K562 (cell line): ENCODE data around the gene UBE2O.

Experiments
- ARNT ChIP-seq, 2 experiments: fragments of 450-650 bp; IDR thresholded peaks; 2 replicates each; pipeline ENCODE4 v1.6.1; 2016; ENCODE audit warnings: mild to moderate bottlenecking in 1 of 2
- ATF3 ChIP-seq, 2 experiments: fragments of 450-650 bp in 1 of 2; sonication (generic) in 1 of 2; formaldehyde crosslinking in 1 of 2; IDR thresholded peaks in 1 of 2; conservative IDR thresholded peaks in 1 of 2; 2 replicates each; pipeline versions ENCODE4 v1.6.1 to v1.8.1; 2016 to 2023; ENCODE audit warnings: mild to moderate bottlenecking in 2 of 2, moderate library complexity in 2 of 2, inconsistent platforms in 1 of 2, missing genetic modification reagents in 1 of 2
- BCL6 ChIP-seq: fragments of 250-450 bp; sonication (Bioruptor Pico); IDR thresholded peaks from 2 replicates; pipeline ENCODE4 v1.4.0; 2020
- CTCF ChIP-seq, 3 experiments: IDR thresholded peaks in 2 of 3; conservative IDR thresholded peaks in 1 of 3; 2 replicates each; pipeline ENCODE4 v1.5.1; 2011 to 2012; ENCODE audit warnings: low read length in 3 of 3, mild to moderate bottlenecking in 3 of 3, control low read depth in 2 of 3, improper control_type of control experiment in 1 of 3, inconsistent platforms in 1 of 3, low read depth in 1 of 3, mixed read lengths in 1 of 3, moderate library complexity in 1 of 3; ENCODE audit not compliant: insufficient read depth in 2 of 3
- EP300 ChIP-seq: IDR thresholded peaks from 2 replicates; pipeline ENCODE4 v1.6.1; 2012; ENCODE audit warnings: low read length, improper control_type of control experiment
- HDAC6 ChIP-seq: IDR thresholded peaks from 2 replicates; pipeline ENCODE4 v1.6.1; 2012; ENCODE audit warnings: low read depth, mild to moderate bottlenecking, control low read depth, inconsistent platforms, low read length, moderate library complexity
- JUND ChIP-seq, 2 experiments: IDR thresholded peaks; 2 replicates in 1 of 2; 3 replicates in 1 of 2; pipeline ENCODE4 v1.6.1; 2011; ENCODE audit warnings: borderline replicate concordance in 2 of 2, low read depth in 2 of 2, low read length in 2 of 2, improper control_type of control experiment in 1 of 2, missing biosample characterization in 1 of 2, missing genetic modification characterization in 1 of 2, missing genetic modification reagents in 1 of 2
- MAZ ChIP-seq, 2 experiments: fragments of 450-650 bp in 1 of 2; sonication (generic) in 1 of 2; formaldehyde crosslinking; IDR thresholded peaks in 1 of 2; conservative IDR thresholded peaks in 1 of 2; 2 replicates each; pipeline versions ENCODE4 v1.4.0 to v1.5.0; 2020; ENCODE audit warnings: mild to moderate bottlenecking in 1 of 2, missing genetic modification reagents in 1 of 2
- POLR2AphosphoS5 ChIP-seq: IDR thresholded peaks from 2 replicates; pipeline ENCODE4 v1.6.1; 2011; ENCODE audit warnings: mild to moderate bottlenecking, low read depth, low read length, moderate library complexity; ENCODE audit not compliant: control insufficient read depth, insufficient read depth
- RERE ChIP-seq: sonication (generic); formaldehyde crosslinking; IDR thresholded peaks from 2 replicates; pipeline ENCODE4 v1.8.0; 2023; ENCODE audit warnings: missing genetic modification reagents, mild to moderate bottlenecking, borderline replicate concordance
- ZNF232 ChIP-seq: sonication (generic); formaldehyde crosslinking; IDR thresholded peaks from 2 replicates; pipeline ENCODE4 v1.8.0; 2022; ENCODE audit warnings: mild to moderate bottlenecking, missing genetic modification reagents
- TF ChIP-seq, protein P1 (sequence below), 2 experiments: fragments of 450-650 bp in 1 of 2; IDR thresholded peaks; 2 replicates each; pipeline ENCODE4 v1.6.1; 2011 to 2017; ENCODE audit warnings: low read depth in 2 of 2, antibody characterized with exemption in 1 of 2, borderline replicate concordance in 1 of 2, low read length in 1 of 2, mild to moderate bottlenecking in 1 of 2, mixed read lengths in 1 of 2; ENCODE audit not compliant: control insufficient read depth in 1 of 2
- TF ChIP-seq, protein P2 (sequence below), 2 experiments: fragments of 450-650 bp; formaldehyde crosslinking in 1 of 2; IDR thresholded peaks; 2 replicates each; pipeline versions ENCODE4 v1.4.0 to v1.6.1; 2014 to 2020; ENCODE audit warnings: mild to moderate bottlenecking in 2 of 2, borderline replicate concordance in 1 of 2, low read depth in 1 of 2

- no peak for TF ChIP-seq POLR2AphosphoS5
- no peak for TF ChIP-seq MAZ (CRISPR knock-in tag; conservative IDR thresholded peaks at IDR 0.05 in 1 of 2, IDR thresholded peaks at IDR 0.05 in 1 of 2)
- TF ChIP-seq, protein P1, sequence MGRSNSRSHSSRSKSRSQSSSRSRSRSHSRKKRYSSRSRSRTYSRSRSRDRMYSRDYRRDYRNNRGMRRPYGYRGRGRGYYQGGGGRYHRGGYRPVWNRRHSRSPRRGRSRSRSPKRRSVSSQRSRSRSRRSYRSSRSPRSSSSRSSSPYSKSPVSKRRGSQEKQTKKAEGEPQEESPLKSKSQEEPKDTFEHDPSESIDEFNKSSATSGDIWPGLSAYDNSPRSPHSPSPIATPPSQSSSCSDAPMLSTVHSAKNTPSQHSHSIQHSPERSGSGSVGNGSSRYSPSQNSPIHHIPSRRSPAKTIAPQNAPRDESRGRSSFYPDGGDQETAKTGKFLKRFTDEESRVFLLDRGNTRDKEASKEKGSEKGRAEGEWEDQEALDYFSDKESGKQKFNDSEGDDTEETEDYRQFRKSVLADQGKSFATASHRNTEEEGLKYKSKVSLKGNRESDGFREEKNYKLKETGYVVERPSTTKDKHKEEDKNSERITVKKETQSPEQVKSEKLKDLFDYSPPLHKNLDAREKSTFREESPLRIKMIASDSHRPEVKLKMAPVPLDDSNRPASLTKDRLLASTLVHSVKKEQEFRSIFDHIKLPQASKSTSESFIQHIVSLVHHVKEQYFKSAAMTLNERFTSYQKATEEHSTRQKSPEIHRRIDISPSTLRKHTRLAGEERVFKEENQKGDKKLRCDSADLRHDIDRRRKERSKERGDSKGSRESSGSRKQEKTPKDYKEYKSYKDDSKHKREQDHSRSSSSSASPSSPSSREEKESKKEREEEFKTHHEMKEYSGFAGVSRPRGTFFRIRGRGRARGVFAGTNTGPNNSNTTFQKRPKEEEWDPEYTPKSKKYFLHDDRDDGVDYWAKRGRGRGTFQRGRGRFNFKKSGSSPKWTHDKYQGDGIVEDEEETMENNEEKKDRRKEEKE (IDR thresholded peaks at IDR 0.05; ENCODE audit: borderline replicate concordance in 1 of 2, control insufficient read depth in 1 of 2, low read depth in 2 of 2, low read length in 1 of 2) = no peak
- TF ChIP-seq CTCF (IDR thresholded peaks at IDR 0.05 in 2 of 3, conservative IDR thresholded peaks at IDR 0.05 in 1 of 3; ENCODE audit: insufficient read depth in 2 of 3, low read depth in 1 of 3, low read length in 3 of 3) = no peak
- TF ChIP-seq, protein P2, sequence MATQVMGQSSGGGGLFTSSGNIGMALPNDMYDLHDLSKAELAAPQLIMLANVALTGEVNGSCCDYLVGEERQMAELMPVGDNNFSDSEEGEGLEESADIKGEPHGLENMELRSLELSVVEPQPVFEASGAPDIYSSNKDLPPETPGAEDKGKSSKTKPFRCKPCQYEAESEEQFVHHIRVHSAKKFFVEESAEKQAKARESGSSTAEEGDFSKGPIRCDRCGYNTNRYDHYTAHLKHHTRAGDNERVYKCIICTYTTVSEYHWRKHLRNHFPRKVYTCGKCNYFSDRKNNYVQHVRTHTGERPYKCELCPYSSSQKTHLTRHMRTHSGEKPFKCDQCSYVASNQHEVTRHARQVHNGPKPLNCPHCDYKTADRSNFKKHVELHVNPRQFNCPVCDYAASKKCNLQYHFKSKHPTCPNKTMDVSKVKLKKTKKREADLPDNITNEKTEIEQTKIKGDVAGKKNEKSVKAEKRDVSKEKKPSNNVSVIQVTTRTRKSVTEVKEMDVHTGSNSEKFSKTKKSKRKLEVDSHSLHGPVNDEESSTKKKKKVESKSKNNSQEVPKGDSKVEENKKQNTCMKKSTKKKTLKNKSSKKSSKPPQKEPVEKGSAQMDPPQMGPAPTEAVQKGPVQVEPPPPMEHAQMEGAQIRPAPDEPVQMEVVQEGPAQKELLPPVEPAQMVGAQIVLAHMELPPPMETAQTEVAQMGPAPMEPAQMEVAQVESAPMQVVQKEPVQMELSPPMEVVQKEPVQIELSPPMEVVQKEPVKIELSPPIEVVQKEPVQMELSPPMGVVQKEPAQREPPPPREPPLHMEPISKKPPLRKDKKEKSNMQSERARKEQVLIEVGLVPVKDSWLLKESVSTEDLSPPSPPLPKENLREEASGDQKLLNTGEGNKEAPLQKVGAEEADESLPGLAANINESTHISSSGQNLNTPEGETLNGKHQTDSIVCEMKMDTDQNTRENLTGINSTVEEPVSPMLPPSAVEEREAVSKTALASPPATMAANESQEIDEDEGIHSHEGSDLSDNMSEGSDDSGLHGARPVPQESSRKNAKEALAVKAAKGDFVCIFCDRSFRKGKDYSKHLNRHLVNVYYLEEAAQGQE (IDR thresholded peaks at IDR 0.05; ENCODE audit: borderline replicate concordance) = no peak
- TF ChIP-seq, protein P2 (CRISPR knock-in tag; IDR thresholded peaks at IDR 0.05; ENCODE audit: low read depth) = no peak
- TF ChIP-seq EP300 = no peak
- TF ChIP-seq HDAC6 = no peak
- TF ChIP-seq RERE (CRISPR knock-in tag) = no peak
- TF ChIP-seq ATF3 (IDR thresholded peaks at IDR 0.05) = no peak
- no peak for TF ChIP-seq ATF3 (CRISPR knock-in tag; conservative IDR thresholded peaks at IDR 0.05)
- no peak for TF ChIP-seq ARNT (IDR thresholded peaks at IDR 0.05)
- TF ChIP-seq ZNF232 = no peak
- no peak for TF ChIP-seq JUND (IDR thresholded peaks at IDR 0.05; ENCODE audit: borderline replicate concordance, low read depth, low read length)
- TF ChIP-seq JUND (tag; IDR thresholded peaks at IDR 0.05; ENCODE audit: borderline replicate concordance, low read depth, low read length) = no peak
- no peak for TF ChIP-seq BCL6 (CRISPR knock-in tag)
These were observed 24.4 kb downstream of the UBE2O start for GRCh38 chr17:76428511-76428910.
